GM19035 (cell line): Measurements from ENCODE around the gene TRIM40.
"Not testable (repeated sequence)": the region's sequence is repeated elsewhere in the genome, so short reads cannot be mapped to it uniquely, and the experiment has no call there.

Source experiments
- ATAC-seq: cut with Tn5 transposase; IDR thresholded peaks from one replicate; pipeline ENCODE4 v1.9.1; 2021; ENCODE audit not compliant: unreplicated experiment

The TRIM40 gene

GRCh38 chr6:30162265-30163089 is 26.5 kb downstream of the TRIM40 start:
- ATAC-seq = no peak

- ATAC-seq = no peak
Observed at GRCh38 chr6:30163090-30163917, 27.4 kb downstream of the TRIM40 start, which contains the start of gene TRIM15. TSS of gene TRIM15 (plus strand) at chr6:30163546. CDS start at chr6:30163685, 139 bp downstream.

GRCh38 chr6:30163918-30164654 is 28.1 kb downstream of the TRIM40 start:
- no peak for ATAC-seq

- no peak for ATAC-seq
Observed at GRCh38 chr6:30164714-30165113, 28.8 kb downstream of the TRIM40 start.

GRCh38 chr6:30165238-30165637 is 29.3 kb downstream of the TRIM40 start:
- ATAC-seq = not testable (repeated sequence)

- no peak for ATAC-seq
Observed at GRCh38 chr6:30167101-30167500, 31.2 kb downstream of the TRIM40 start.

GRCh38 chr6:30168741-30169140 is 32.8 kb downstream of the TRIM40 start:
- no peak for ATAC-seq

GRCh38 chr6:30169658-30170614 is 34.0 kb downstream of the TRIM40 start:
- ATAC-seq = no peak

- no peak for ATAC-seq
Observed at GRCh38 chr6:30171677-30172471, 35.9 kb downstream of the TRIM40 start.

- ATAC-seq = no peak
Observed at GRCh38 chr6:30172681-30173080, 36.7 kb downstream of the TRIM40 start.

- ATAC-seq = no peak
Observed at GRCh38 chr6:30175765-30176164, 39.8 kb downstream of the TRIM40 start.

GRCh38 chr6:30178837-30179236 is 42.9 kb downstream of the TRIM40 start:
- no peak for ATAC-seq

GRCh38 chr6:30180145-30180544 is 44.2 kb downstream of the TRIM40 start:
- no peak for ATAC-seq

GRCh38 chr6:30184417-30185031 is 48.6 kb downstream of the TRIM40 start:
- ATAC-seq = no peak

GRCh38 chr6:30185846-30186484 is 50.0 kb downstream of the TRIM40 start:
- ATAC-seq = no peak

- ATAC-seq = no peak
Observed at GRCh38 chr6:30188541-30188940, 52.6 kb downstream of the TRIM40 start.

- no peak for ATAC-seq
Observed at GRCh38 chr6:30192076-30192475, 56.1 kb downstream of the TRIM40 start.
